Measurements from ENCODE around the gene PCDHAC1. TPM values are rescaled to one million over a fixed set of nuclear protein-coding genes. Genes with fewer than 3 reads are reported as not detected.

Gene PCDHAC1
- polyA plus RNA-seq, 2 donors = 0.01 TPM; not detected in 1

GRCh38 chr5:140966293-140967225 is 40.5 kb downstream of the PCDHAC1 start, which contains the start of gene PCDHAC2:
PCDHAC2 (plus strand) TSS chr5:140966476; CDS start chr5:140966767, 291 bp downstream.
- Histone ChIP-seq H3K4me3 (ENCODE audit: low read depth in 1 of 2, low read length in 2 of 2) (peak within 1 kb of the TSS; percentile 40 to 50), H3K4me1 (ENCODE audit: control insufficient read depth in 2 of 2, insufficient read depth in 2 of 2, low read length in 1 of 2) (peaks cover 3 to 9% of the 10 kb centered on the region in 2 donors), H3K36me3 (ENCODE audit: control insufficient read depth in 2 of 2, insufficient read depth in 2 of 2, low read length in 1 of 2) (no peaks in the 10 kb centered on the region), H3K27me3 (ENCODE audit: control insufficient read depth in 1 of 2, insufficient read depth in 2 of 2, low read length in 2 of 2) (peaks cover 0 to 3% of the 10 kb centered on the region in 2 donors), H3K27ac (ENCODE audit: low read depth in 2 of 2, low read length in 1 of 2) (no peak within 1 kb of the TSS), H3K9me3 (ENCODE audit: control insufficient read depth in 2 of 2, insufficient read depth in 1 of 2, low read depth in 1 of 2, low read length in 1 of 2) (no peaks in the 10 kb centered on the region)
- 4 to 6% methylated on average over 68 to 80 of the region's 80 CpGs for WGBS, 2 donors

GRCh38 chr5:140967226-140967893 is 41.3 kb downstream of the PCDHAC1 start:
- peak overlapping the region; percentile 40 to 50 for H3K4me3 ChIP-seq (ENCODE audit: low read depth in 1 of 2, low read length in 2 of 2)
- WGBS, 2 donors = 29 to 34% methylated on average over 34 of the region's 34 CpGs

GRCh38 chr5:140969880-140970279 is 43.8 kb downstream of the PCDHAC1 start:
- no peaks in the 10 kb centered on the region for H3K36me3 ChIP-seq (ENCODE audit: control insufficient read depth in 2 of 2, insufficient read depth in 2 of 2, low read length in 1 of 2)
- peaks cover 3 to 9% of the 10 kb centered on the region in 2 donors for H3K4me1 ChIP-seq (ENCODE audit: control insufficient read depth in 2 of 2, insufficient read depth in 2 of 2, low read length in 1 of 2)
- peaks cover 0 to 3% of the 10 kb centered on the region in 2 donors for H3K27me3 ChIP-seq (ENCODE audit: control insufficient read depth in 1 of 2, insufficient read depth in 2 of 2, low read length in 2 of 2)
- no peak overlapping the region for H3K4me3 ChIP-seq (ENCODE audit: low read depth in 1 of 2, low read length in 2 of 2)
- H3K27ac ChIP-seq (ENCODE audit: low read depth in 2 of 2, low read length in 1 of 2) = no peak overlapping the region
- no peaks in the 10 kb centered on the region for H3K9me3 ChIP-seq (ENCODE audit: control insufficient read depth in 2 of 2, insufficient read depth in 1 of 2, low read depth in 1 of 2, low read length in 1 of 2)

More at GRCh38 chr5:140967226-140967893, 41.3 kb downstream of the PCDHAC1 start:
- H3K27me3 ChIP-seq (ENCODE audit: control insufficient read depth in 1 of 2, insufficient read depth in 2 of 2, low read length in 2 of 2) = peaks cover 0 to 3% of the 10 kb centered on the region in 2 donors
- H3K4me1 ChIP-seq (ENCODE audit: control insufficient read depth in 2 of 2, insufficient read depth in 2 of 2, low read length in 1 of 2) = peaks cover 3 to 9% of the 10 kb centered on the region in 2 donors
- no peak overlapping the region for H3K27ac ChIP-seq (ENCODE audit: low read depth in 2 of 2, low read length in 1 of 2)
- no peaks in the 10 kb centered on the region for H3K36me3 ChIP-seq (ENCODE audit: control insufficient read depth in 2 of 2, insufficient read depth in 2 of 2, low read length in 1 of 2)
- no peaks in the 10 kb centered on the region for H3K9me3 ChIP-seq (ENCODE audit: control insufficient read depth in 2 of 2, insufficient read depth in 1 of 2, low read depth in 1 of 2, low read length in 1 of 2)

GRCh38 chr5:140973550-140973949 is 47.5 kb downstream of the PCDHAC1 start:
- H3K27me3 ChIP-seq (ENCODE audit: control insufficient read depth in 1 of 2, insufficient read depth in 2 of 2, low read length in 2 of 2) = no peaks in the 10 kb centered on the region
- H3K4me3 ChIP-seq (ENCODE audit: low read depth in 1 of 2, low read length in 2 of 2) = no peak overlapping the region
- no peaks in the 10 kb centered on the region for H3K9me3 ChIP-seq (ENCODE audit: control insufficient read depth in 2 of 2, insufficient read depth in 1 of 2, low read depth in 1 of 2, low read length in 1 of 2)
- no peaks in the 10 kb centered on the region for H3K36me3 ChIP-seq (ENCODE audit: control insufficient read depth in 2 of 2, insufficient read depth in 2 of 2, low read length in 1 of 2)
- no peak overlapping the region for H3K27ac ChIP-seq (ENCODE audit: low read depth in 2 of 2, low read length in 1 of 2)
- no peaks in the 10 kb centered on the region for H3K4me1 ChIP-seq (ENCODE audit: control insufficient read depth in 2 of 2, insufficient read depth in 2 of 2, low read length in 1 of 2)

- no peaks in the 10 kb centered on the region for H3K27me3 ChIP-seq (ENCODE audit: control insufficient read depth in 1 of 2, insufficient read depth in 2 of 2, low read length in 2 of 2)
- 68 to 77% methylated on average over 3 of the region's 3 CpGs for WGBS, 2 donors
Observed at GRCh38 chr5:140977003-140977402, 50.9 kb downstream of the PCDHAC1 start.

GRCh38 chr5:140978260-140978659 is 52.2 kb downstream of the PCDHAC1 start:
- 64 to 66% methylated on average over 2 of the region's 2 CpGs for WGBS, 2 donors
- H3K27ac ChIP-seq (ENCODE audit: low read depth in 2 of 2, low read length in 1 of 2) = no peak overlapping the region
- no peaks in the 10 kb centered on the region for H3K9me3 ChIP-seq (ENCODE audit: control insufficient read depth in 2 of 2, insufficient read depth in 1 of 2, low read depth in 1 of 2, low read length in 1 of 2)
- no peak overlapping the region for H3K4me3 ChIP-seq (ENCODE audit: low read depth in 1 of 2, low read length in 2 of 2)
- H3K4me1 ChIP-seq (ENCODE audit: control insufficient read depth in 2 of 2, insufficient read depth in 2 of 2, low read length in 1 of 2) = no peaks in the 10 kb centered on the region
- no peaks in the 10 kb centered on the region for H3K27me3 ChIP-seq (ENCODE audit: control insufficient read depth in 1 of 2, insufficient read depth in 2 of 2, low read length in 2 of 2)
- no peaks in the 10 kb centered on the region for H3K36me3 ChIP-seq (ENCODE audit: control insufficient read depth in 2 of 2, insufficient read depth in 2 of 2, low read length in 1 of 2)

More at GRCh38 chr5:140977003-140977402, 50.9 kb downstream of the PCDHAC1 start:
- Histone ChIP-seq H3K27ac (ENCODE audit: low read depth in 2 of 2, low read length in 1 of 2) (no peak overlapping the region), H3K36me3 (ENCODE audit: control insufficient read depth in 2 of 2, insufficient read depth in 2 of 2, low read length in 1 of 2) (no peaks in the 10 kb centered on the region), H3K4me1 (ENCODE audit: control insufficient read depth in 2 of 2, insufficient read depth in 2 of 2, low read length in 1 of 2) (no peaks in the 10 kb centered on the region), H3K9me3 (ENCODE audit: control insufficient read depth in 2 of 2, insufficient read depth in 1 of 2, low read depth in 1 of 2, low read length in 1 of 2) (no peaks in the 10 kb centered on the region), H3K4me3 (ENCODE audit: low read depth in 1 of 2, low read length in 2 of 2) (no peak overlapping the region)

- no peaks in the 10 kb centered on the region for H3K9me3 ChIP-seq (ENCODE audit: control insufficient read depth in 2 of 2, insufficient read depth in 1 of 2, low read depth in 1 of 2, low read length in 1 of 2)
- no peaks in the 10 kb centered on the region for H3K27me3 ChIP-seq (ENCODE audit: control insufficient read depth in 1 of 2, insufficient read depth in 2 of 2, low read length in 2 of 2)
- H3K4me1 ChIP-seq (ENCODE audit: control insufficient read depth in 2 of 2, insufficient read depth in 2 of 2, low read length in 1 of 2) = no peaks in the 10 kb centered on the region
- H3K4me3 ChIP-seq (ENCODE audit: low read depth in 1 of 2, low read length in 2 of 2) = no peak overlapping the region
- no peaks in the 10 kb centered on the region for H3K36me3 ChIP-seq (ENCODE audit: control insufficient read depth in 2 of 2, insufficient read depth in 2 of 2, low read length in 1 of 2)
- WGBS, 2 donors = 84 to 94% methylated on average over 1 of the region's 1 CpG
- no peak overlapping the region for H3K27ac ChIP-seq (ENCODE audit: low read depth in 2 of 2, low read length in 1 of 2)
Observed at GRCh38 chr5:140978983-140979382, 52.9 kb downstream of the PCDHAC1 start.

Other genes with a start within 250 kb of the PCDHAC1 start
- 10 to 100 TPM; 47.7 to 55.5 TPM for gene HARS1, start 234.9 kb upstream of the PCDHAC1 start, polyA plus RNA-seq
- 10 to 100 TPM; 13.9 to 17.6 TPM for gene HARS2, start 234.8 kb upstream of the PCDHAC1 start, polyA plus RNA-seq
- gene ZMAT2, start 225.9 kb upstream of the PCDHAC1 start, polyA plus RNA-seq = 10 to 100 TPM; 35.8 to 61.6 TPM
- gene PCDHA1, start 140.2 kb upstream of the PCDHAC1 start, polyA plus RNA-seq = under 1 TPM in 1 of 2 donors, not detected in 1; 0.02 TPM
- not detected for gene PCDHA2, start 131.4 kb upstream of the PCDHAC1 start, polyA plus RNA-seq
- gene PCDHA3, start 125.2 kb upstream of the PCDHAC1 start, polyA plus RNA-seq = under 1 TPM in 1 of 2 donors, not detected in 1; 0.04 TPM
- under 1 TPM; 0.02 to 0.05 TPM for gene PCDHA4, start 119.2 kb upstream of the PCDHAC1 start, polyA plus RNA-seq
- under 1 TPM in 1 of 2 donors, not detected in 1; 0.04 TPM for gene PCDHA5, start 104.7 kb upstream of the PCDHAC1 start, polyA plus RNA-seq
- gene PCDHA6, start 98.3 kb upstream of the PCDHAC1 start, polyA plus RNA-seq = under 1 TPM in 1 of 2 donors, not detected in 1; 0.02 TPM
- under 1 TPM; 0.01 to 0.02 TPM for gene PCDHA7, start 92.0 kb upstream of the PCDHAC1 start, polyA plus RNA-seq
- gene PCDHA8, start 85.1 kb upstream of the PCDHAC1 start, polyA plus RNA-seq = under 1 TPM in 1 of 2 donors, not detected in 1; 0.01 TPM
- under 1 TPM in 1 of 2 donors, not detected in 1; 0.02 TPM for gene PCDHA9, start 77.9 kb upstream of the PCDHAC1 start, polyA plus RNA-seq
- gene PCDHA10, start 70.4 kb upstream of the PCDHAC1 start, polyA plus RNA-seq = under 1 TPM; under 0.01 to 0.02 TPM
- under 1 TPM in 1 of 2 donors, not detected in 1; under 0.01 TPM for gene PCDHA11, start 57.3 kb upstream of the PCDHAC1 start, polyA plus RNA-seq
- gene PCDHA12, start 51.0 kb upstream of the PCDHAC1 start, polyA plus RNA-seq = under 1 TPM; 0.01 to 0.04 TPM
- gene PCDHA13, start 44.2 kb upstream of the PCDHAC1 start, polyA plus RNA-seq = not detected
- under 1 TPM; 0.02 to 0.06 TPM for gene PCDHAC2, start 40.2 kb downstream of the PCDHAC1 start, polyA plus RNA-seq
- gene PCDHB1, start 125.1 kb downstream of the PCDHAC1 start, polyA plus RNA-seq = not detected
- under 1 TPM; 0.31 to 0.33 TPM for gene PCDHB2, start 168.3 kb downstream of the PCDHAC1 start, polyA plus RNA-seq
- under 1 TPM; 0.10 to 0.14 TPM for gene PCDHB3, start 174.2 kb downstream of the PCDHAC1 start, polyA plus RNA-seq
- under 1 TPM; 0.20 to 0.36 TPM for gene PCDHB4, start 195.5 kb downstream of the PCDHAC1 start, polyA plus RNA-seq
- under 1 TPM; 0.14 to 0.26 TPM for gene PCDHB5, start 208.9 kb downstream of the PCDHAC1 start, polyA plus RNA-seq
- gene PCDHB6, start 223.8 kb downstream of the PCDHAC1 start, polyA plus RNA-seq = under 1 TPM; 0.06 to 0.09 TPM
- under 1 TPM; 0.02 to 0.14 TPM for gene PCDHB7, start 246.3 kb downstream of the PCDHAC1 start, polyA plus RNA-seq

Measured in esophagus (tissue), 2 donors.